Ovary (tissue), 3 donors: ENCODE results near the gene SSTR1.

Experiments
- EP300 ChIP-seq: sonication (generic); formaldehyde crosslinking; IDR thresholded peaks from one replicate; pipeline ENCODE4 v1.6.1; 2017; ENCODE audit warnings: antibody characterized with exemption
- POLR2A ChIP-seq: fragments of 450-650 bp; IDR thresholded peaks from one replicate; pipeline ENCODE4 v1.6.1; 2017; ENCODE audit warnings: antibody characterized with exemption, mild to moderate bottlenecking, moderate library complexity
- TF ChIP-seq, protein P1 (sequence below), 3 donors: fragments of 450-650 bp in 2 of 3; fragments of 200-600 bp in 1 of 3; IDR thresholded peaks; one replicate each; pipeline versions ENCODE4 v1.5.1 to v1.8.0; 2016 to 2022; ENCODE audit warnings: antibody characterized with exemption in 3 of 3, mild to moderate bottlenecking in 1 of 3
- donor health status: DM: no; HTN: no; CAD: no.

DNA sequence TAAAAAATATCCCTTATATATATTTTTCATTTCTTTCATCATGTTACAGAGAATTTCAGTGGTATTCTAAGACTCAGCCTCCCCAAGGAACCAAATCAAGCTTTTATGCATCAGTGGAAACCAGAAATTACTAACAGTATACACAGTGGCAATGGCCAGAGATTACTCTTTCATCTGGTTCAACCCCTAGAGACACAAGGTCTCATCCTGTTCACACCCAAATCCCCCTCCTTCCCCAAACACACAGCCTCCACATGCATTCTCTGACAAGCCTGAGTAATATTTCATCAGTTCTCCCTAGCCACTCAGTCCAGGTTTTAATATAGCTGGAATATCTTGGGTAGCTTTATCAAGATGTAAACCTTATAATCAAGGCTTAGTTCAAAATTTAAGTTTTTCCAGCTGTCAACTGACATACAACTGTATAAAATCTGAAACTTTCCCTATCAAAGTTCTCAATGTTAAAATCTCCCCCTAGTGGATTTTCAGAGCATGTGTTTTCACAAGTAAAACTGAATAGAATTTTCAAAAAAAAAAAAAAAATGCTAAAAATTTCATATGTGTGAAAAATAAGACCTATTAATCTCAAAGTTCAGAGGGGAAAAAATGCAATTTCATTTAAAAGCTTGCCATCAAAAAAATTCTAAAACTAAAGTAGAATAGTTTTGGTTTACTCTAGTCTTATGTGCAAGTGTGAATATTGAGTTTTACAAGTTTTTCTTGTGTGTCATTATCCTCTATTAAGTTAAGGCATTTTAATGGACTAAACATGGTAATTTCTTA is 10.5 kb upstream of the SSTR1 start:
- TF ChIP-seq, protein P1, sequence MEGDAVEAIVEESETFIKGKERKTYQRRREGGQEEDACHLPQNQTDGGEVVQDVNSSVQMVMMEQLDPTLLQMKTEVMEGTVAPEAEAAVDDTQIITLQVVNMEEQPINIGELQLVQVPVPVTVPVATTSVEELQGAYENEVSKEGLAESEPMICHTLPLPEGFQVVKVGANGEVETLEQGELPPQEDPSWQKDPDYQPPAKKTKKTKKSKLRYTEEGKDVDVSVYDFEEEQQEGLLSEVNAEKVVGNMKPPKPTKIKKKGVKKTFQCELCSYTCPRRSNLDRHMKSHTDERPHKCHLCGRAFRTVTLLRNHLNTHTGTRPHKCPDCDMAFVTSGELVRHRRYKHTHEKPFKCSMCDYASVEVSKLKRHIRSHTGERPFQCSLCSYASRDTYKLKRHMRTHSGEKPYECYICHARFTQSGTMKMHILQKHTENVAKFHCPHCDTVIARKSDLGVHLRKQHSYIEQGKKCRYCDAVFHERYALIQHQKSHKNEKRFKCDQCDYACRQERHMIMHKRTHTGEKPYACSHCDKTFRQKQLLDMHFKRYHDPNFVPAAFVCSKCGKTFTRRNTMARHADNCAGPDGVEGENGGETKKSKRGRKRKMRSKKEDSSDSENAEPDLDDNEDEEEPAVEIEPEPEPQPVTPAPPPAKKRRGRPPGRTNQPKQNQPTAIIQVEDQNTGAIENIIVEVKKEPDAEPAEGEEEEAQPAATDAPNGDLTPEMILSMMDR (IDR thresholded peaks at IDR 0.05), result no peak
- TF ChIP-seq POLR2A, result no peak
- no peak for TF ChIP-seq EP300
